Measurements from ENCODE around the gene RHBDF2. TPM values are rescaled to one million over a fixed set of nuclear protein-coding genes. Genes with fewer than 3 reads are reported as not detected.

The RHBDF2 gene
- total and polyA plus RNA-seq, 2 donors (not counting 1 experiment from before 2014, with no cell fraction given): 288 to 482 TPM

- peaks cover 53% of the 10 kb centered on the region for H4K20me1 ChIP-seq (ENCODE audit: control insufficient read depth, insufficient read depth, low read length, poor library complexity, severe bottlenecking)
- ATAC-seq (ENCODE audit: low read depth): no peak
- DNase-seq: no peak
- H3K9me3 ChIP-seq (ENCODE audit: control extremely low read depth in 1 of 3, control insufficient read depth in 2 of 3, insufficient read depth in 1 of 3, low read length in 2 of 3): peaks cover 0 to 4% (median 0%) of the 10 kb centered on the region in 3 donors
- H3K4me2 ChIP-seq (replicated peaks; ENCODE audit: low read depth, low read length, poor library complexity, severe bottlenecking): peak overlapping the region; percentile 83
- TF ChIP-seq EZH2 (IDR thresholded peaks at IDR 0.05; ENCODE audit: borderline replicate concordance, insufficient read depth, low read depth, low read length, poor library complexity, severe bottlenecking): no peak
- TF ChIP-seq, protein P1, sequence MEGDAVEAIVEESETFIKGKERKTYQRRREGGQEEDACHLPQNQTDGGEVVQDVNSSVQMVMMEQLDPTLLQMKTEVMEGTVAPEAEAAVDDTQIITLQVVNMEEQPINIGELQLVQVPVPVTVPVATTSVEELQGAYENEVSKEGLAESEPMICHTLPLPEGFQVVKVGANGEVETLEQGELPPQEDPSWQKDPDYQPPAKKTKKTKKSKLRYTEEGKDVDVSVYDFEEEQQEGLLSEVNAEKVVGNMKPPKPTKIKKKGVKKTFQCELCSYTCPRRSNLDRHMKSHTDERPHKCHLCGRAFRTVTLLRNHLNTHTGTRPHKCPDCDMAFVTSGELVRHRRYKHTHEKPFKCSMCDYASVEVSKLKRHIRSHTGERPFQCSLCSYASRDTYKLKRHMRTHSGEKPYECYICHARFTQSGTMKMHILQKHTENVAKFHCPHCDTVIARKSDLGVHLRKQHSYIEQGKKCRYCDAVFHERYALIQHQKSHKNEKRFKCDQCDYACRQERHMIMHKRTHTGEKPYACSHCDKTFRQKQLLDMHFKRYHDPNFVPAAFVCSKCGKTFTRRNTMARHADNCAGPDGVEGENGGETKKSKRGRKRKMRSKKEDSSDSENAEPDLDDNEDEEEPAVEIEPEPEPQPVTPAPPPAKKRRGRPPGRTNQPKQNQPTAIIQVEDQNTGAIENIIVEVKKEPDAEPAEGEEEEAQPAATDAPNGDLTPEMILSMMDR (IDR thresholded peaks at IDR 0.05): no peak
- under 1% methylated on average over 29 of the region's 29 CpGs for WGBS (ENCODE audit: insufficient coverage)
- peak overlapping the region in 1 of 2 donors; percentile 75 for H3K27ac ChIP-seq (ENCODE audit: low read length in 2 of 2)
- H3K36me3 ChIP-seq (replicated peaks in 1 of 2; ENCODE audit: control extremely low read depth in 1 of 2, control insufficient read depth in 1 of 2, extremely low read depth in 1 of 2, insufficient read depth in 2 of 2, low read length in 1 of 2): no peaks in the 10 kb centered on the region
- intact Hi-C loops (cut with micrococcal nuclease): loop anchor here (5.0 kb wide), 1 partner anchor 275 kb away; the partner anchor contains the start of genes JMJD6 and METTL23
- Mint-ChIP-seq H3K4me1 (peaks cover 44% of the 10 kb centered on the region), H3K27me3 (no peaks in the 10 kb centered on the region), H3K4me3 (peak overlapping the region; percentile 88), H3K9me3 (ENCODE audit: insufficient read depth) (no peaks in the 10 kb centered on the region), H3K27ac (peak overlapping the region; percentile 46)
- peak overlapping the region; percentile 85 for H3K9ac ChIP-seq (ENCODE audit: low read length)
- peaks cover 28 to 29% of the 10 kb centered on the region in 2 donors for H3K4me1 ChIP-seq (ENCODE audit: control insufficient read depth in 2 of 2, insufficient read depth in 2 of 2, low read length in 2 of 2)
- H3K79me2 ChIP-seq (ENCODE audit: control insufficient read depth, insufficient read depth, low read length): peaks cover 52% of the 10 kb centered on the region
- H3K27me3 ChIP-seq (replicated peaks in 1 of 4; ENCODE audit: control extremely low read depth in 1 of 4, control insufficient read depth in 3 of 4, insufficient read depth in 4 of 4, low read length in 3 of 4): no peaks in the 10 kb centered on the region
- ChIA-PET POLR2A (interaction anchor here (0.5 to 1.2 kb wide), 5 partner anchors 18 to 1007 kb away, joined by 3 to 4 read pairs (median 3); no protein-coding TSS in a partner anchor), CTCF (interaction anchor here (1.4 to 9.0 kb wide), 5 partner anchors 8 to 67 kb away, joined by 3 to 265 read pairs (median 11); partner anchors contain the start of gene SPHK1)
- peak overlapping the region; percentile 46 to 91 (median 72) for H3K4me3 ChIP-seq (ENCODE audit: control extremely low read depth in 1 of 5, extremely low read depth in 1 of 5, insufficient read depth in 1 of 5, low read depth in 2 of 5, low read length in 4 of 5)
- H2AFZ ChIP-seq (ENCODE audit: insufficient read depth, low read depth, low read length, poor library complexity, severe bottlenecking): peak overlapping the region; percentile 89
Observed at GRCh38 chr17:76452127-76452659, 49.0 kb downstream of the RHBDF2 start.

GRCh38 chr17:76451506-76451905 lies 49.7 kb downstream of the RHBDF2 start:
- POLR2A ChIA-PET: interaction anchor here (0.7 to 1.2 kb wide), 3 partner anchors 23 to 1007 kb away, joined by 3 to 4 read pairs (median 3); no protein-coding TSS in a partner anchor
- peaks cover 59% of the 10 kb centered on the region for H3K79me2 ChIP-seq (ENCODE audit: control insufficient read depth, insufficient read depth, low read length)
- peak overlapping the region; percentile 88 for H3K4me3 Mint-ChIP-seq

More at GRCh38 chr17:76451506-76451905, 49.7 kb downstream of the RHBDF2 start:
- ATAC-seq (ENCODE audit: low read depth): no peak
- Histone ChIP-seq H2AFZ (ENCODE audit: insufficient read depth, low read depth, low read length, poor library complexity, severe bottlenecking) (no peak overlapping the region), H4K20me1 (ENCODE audit: control insufficient read depth, insufficient read depth, low read length, poor library complexity, severe bottlenecking) (peaks cover 60% of the 10 kb centered on the region), H3K9ac (ENCODE audit: low read length) (peak overlapping the region; percentile 85), H3K27ac (ENCODE audit: low read length in 2 of 2) (no peak overlapping the region), H3K36me3 (replicated peaks in 1 of 2; ENCODE audit: control extremely low read depth in 1 of 2, control insufficient read depth in 1 of 2, extremely low read depth in 1 of 2, insufficient read depth in 2 of 2, low read length in 1 of 2) (no peaks in the 10 kb centered on the region), H3K27me3 (replicated peaks in 1 of 4; ENCODE audit: control extremely low read depth in 1 of 4, control insufficient read depth in 3 of 4, insufficient read depth in 4 of 4, low read length in 3 of 4) (no peaks in the 10 kb centered on the region), H3K4me2 (replicated peaks; ENCODE audit: low read depth, low read length, poor library complexity, severe bottlenecking) (peak overlapping the region; percentile 83), H3K4me1 (ENCODE audit: control insufficient read depth in 2 of 2, insufficient read depth in 2 of 2, low read length in 2 of 2) (peaks cover 30% of the 10 kb centered on the region in 2 donors), H3K4me3 (ENCODE audit: control extremely low read depth in 1 of 5, extremely low read depth in 1 of 5, insufficient read depth in 1 of 5, low read depth in 2 of 5, low read length in 4 of 5) (peak overlapping the region in 4 of 5 experiments; percentile 63 to 91 (median 80)), H3K9me3 (ENCODE audit: control extremely low read depth in 1 of 3, control insufficient read depth in 2 of 3, insufficient read depth in 1 of 3, low read length in 2 of 3) (peaks cover 0 to 4% (median 0%) of the 10 kb centered on the region in 3 donors)
- no peaks in the 10 kb centered on the region for H3K27me3 Mint-ChIP-seq
- no peak for DNase-seq
- CTCF ChIA-PET: interaction anchor here (0.6 to 9.0 kb wide), 4 partner anchors 8 to 738 kb away, joined by 3 to 265 read pairs (median 7); no protein-coding TSS in a partner anchor
- peaks cover 50% of the 10 kb centered on the region for H3K4me1 Mint-ChIP-seq
- H3K9me3 Mint-ChIP-seq (ENCODE audit: insufficient read depth): no peaks in the 10 kb centered on the region
- H3K27ac Mint-ChIP-seq: peak overlapping the region; percentile 6
- WGBS (ENCODE audit: insufficient coverage): 85% methylated on average over 3 of the region's 6 CpGs
- intact Hi-C loops (cut with micrococcal nuclease): loop anchor here (5.0 kb wide), 1 partner anchor 276 kb away; the partner anchor contains the start of genes JMJD6 and METTL23
- TF ChIP-seq, protein P1 (IDR thresholded peaks at IDR 0.05): no peak
- TF ChIP-seq EZH2 (IDR thresholded peaks at IDR 0.05; ENCODE audit: borderline replicate concordance, insufficient read depth, low read depth, low read length, poor library complexity, severe bottlenecking): no peak

All from B cell (primary cell).